HepG2 (cell line): Measurements from ENCODE around the gene ULK3. TPM values are rescaled to one million over a fixed set of nuclear protein-coding genes. Genes with fewer than 3 reads are reported as not detected.

Experiments
- ATAC-seq: fragments of 200-7000 bp; cut with Tn5 transposase; 3 replicates; pipeline ENCODE4 v1.9.1; 2020; ENCODE audit warnings: mild to moderate bottlenecking, moderate library complexity
- BruUV-seq: library from RNA; stranded (reverse); fragments of 400-500 nt; replicated peaks from 2 replicates; lab custom pipeline; 2021; lab: Mats Ljungman, UMichigan
- CTCF ChIA-PET: fragments of 300-600 bp; formaldehyde crosslinking; extraction: SDS; loops from one replicate; lab custom pipeline; 2021; ENCODE audit warnings: low total read pairs, inconsistent platforms, low intra/inter-chr PET ratio; lab: Yijun Ruan, JAX
- POLR2A ChIA-PET: fragments of 350-600 bp; sonication (Branson Sonifier 250); formaldehyde crosslinking; loops from one replicate; lab custom pipeline; 2020; ENCODE audit warnings: antibody characterized with exemption, inconsistent platforms; lab: Yijun Ruan, JAX
- DNase-seq: peaks from one replicate; pipeline ENCODE4 v3.0.0-alpha.2; 2015; ENCODE audit warnings: low spot score
- FAIRE-seq: peaks from 3 replicates; lab custom pipeline; 2011; peaks lifted over from hg19 to GRCh38; lab: Jason Lieb, UNC
- H2AFZ ChIP-seq: one replicate; pipeline ENCODE4 v1.6.1; 2011; ENCODE audit warnings: low read length, inconsistent platforms
- H3K27ac ChIP-seq: fragments of 300-600 bp; 3 replicates; pipeline ENCODE4 v1.8.0; 2011; ENCODE audit warnings: mixed run types, mild to moderate bottlenecking, mixed read lengths, low read length, inconsistent platforms; ENCODE audit not compliant: insufficient read depth; ENCODE audit errors: extremely low read length
- H3K27me3 ChIP-seq, 2 experiments: fragments of 200-600 bp in 1 of 2; 2 replicates in 1 of 2; 3 replicates in 1 of 2; pipeline versions ENCODE4 v1.6.0 to v1.8.0; 2011; ENCODE audit warnings: low read length in 2 of 2, mild to moderate bottlenecking in 2 of 2, moderate library complexity in 2 of 2, inconsistent platforms in 1 of 2; ENCODE audit not compliant: insufficient read depth in 2 of 2, control insufficient read depth in 1 of 2
- H3K36me3 ChIP-seq, 2 experiments: fragments of 200-600 bp in 1 of 2; replicated peaks in 1 of 2; 2 replicates in 1 of 2; 3 replicates in 1 of 2; pipeline versions ENCODE4 v1.5.1 to v1.8.0; 2011; ENCODE audit warnings: low read length in 2 of 2, inconsistent platforms in 1 of 2; ENCODE audit not compliant: insufficient read depth in 2 of 2, control insufficient read depth in 1 of 2
- H3K4me1 ChIP-seq: 2 replicates; pipeline ENCODE4 v1.5.1; 2012; ENCODE audit warnings: low read length, inconsistent platforms; ENCODE audit not compliant: insufficient read depth
- H3K4me2 ChIP-seq: 2 replicates; pipeline ENCODE4 v1.6.0; 2011; ENCODE audit warnings: low read depth, low read length, inconsistent platforms
- H3K4me3 ChIP-seq, 3 experiments: fragments of 200-600 bp in 1 of 3; sonication (generic), shearing (Covaris generic) in 1 of 3; replicated peaks in 1 of 3; 2 replicates each; pipeline ENCODE4 v1.5.1; 2011 to 2016; ENCODE audit warnings: low read length in 3 of 3, inconsistent platforms in 2 of 3, low read depth in 2 of 3, mild to moderate bottlenecking in 2 of 3, control low read depth in 1 of 3, mixed read lengths in 1 of 3; ENCODE audit not compliant: insufficient read depth in 1 of 3
- H3K79me2 ChIP-seq: one replicate; pipeline ENCODE4 v1.6.1; 2011; ENCODE audit warnings: low read length, inconsistent platforms; ENCODE audit not compliant: insufficient read depth
- H3K9ac ChIP-seq: 2 replicates; pipeline ENCODE4 v1.6.0; 2011; ENCODE audit warnings: mild to moderate bottlenecking, low read depth, low read length, inconsistent platforms; ENCODE audit not compliant: insufficient read depth
- H3K9me3 ChIP-seq: 2 replicates; pipeline ENCODE4 v1.5.1; 2012; ENCODE audit warnings: mild to moderate bottlenecking, low read length
- H4K20me1 ChIP-seq: 2 replicates; pipeline ENCODE4 v1.6.0; 2011; ENCODE audit warnings: inconsistent platforms, mild to moderate bottlenecking, low read length, moderate library complexity; ENCODE audit not compliant: insufficient read depth
- MTF1 ChIP-seq: sonication (generic); formaldehyde crosslinking; IDR thresholded peaks from 2 replicates; pipeline ENCODE4 v1.5.0; 2020; ENCODE audit warnings: missing genetic modification reagents
- TP53 ChIP-seq: sonication (generic); formaldehyde crosslinking; conservative IDR thresholded peaks from 2 replicates; pipeline ENCODE4 v1.4.0; 2020; ENCODE audit warnings: missing genetic modification reagents
- ZBTB34 ChIP-seq: sonication (generic); formaldehyde crosslinking; IDR thresholded peaks from 2 replicates; pipeline ENCODE4 v1.8.0; 2022; ENCODE audit warnings: mild to moderate bottlenecking, missing genetic modification reagents
- ZNF768 ChIP-seq: sonication (generic); formaldehyde crosslinking; IDR thresholded peaks from 2 replicates; pipeline ENCODE4 v1.4.0; 2020; ENCODE audit warnings: missing genetic modification reagents
- WGBS: methylation state at CpG from one replicate; pipeline ENCODE4 v1.1.6; 2017; ENCODE audit warnings: low lambda C conversion rate; 5-methylcytosine and 5-hydroxymethylcytosine counted together
- in situ Hi-C: cut with HindIII; loops from 2 replicates; pipeline ENCODE4 v1.10.0; 2017; ENCODE audit warnings: low pct_unique_long_range_greater_than_20kb; ENCODE audit not compliant: extremely low pct_ligation_motif_present
- intact Hi-C: fragments of 100-400 bp; cut with micrococcal nuclease; formaldehyde crosslinking; loops from one replicate; pipeline ENCODE4 v1.10.0; 2022; ENCODE audit not compliant: unreplicated experiment
- polyA plus RNA-seq, 8 experiments: library from polyadenylated mRNA; depleted of rRNA in 3 of 8; stranded (reverse) in 7 of 8; unstranded in 1 of 8; fragments of >200 nt; fragmentation: Illumina TruSeq in 4 of 8; extraction: Trizol in 4 of 8; gene quantifications; 2 replicates each; pipeline versions ENCODE4 v1.2.1 to v1.2.3, GENCODE V29; 2011 to 2016; ENCODE audit warnings: low read depth in 4 of 8, missing spikeins in 1 of 8, mixed read lengths in 1 of 8; ENCODE audit not compliant: insufficient read depth in 1 of 8
- total RNA-seq, 5 experiments: library from RNA; depleted of rRNA; stranded (reverse); fragments of >200 nt; fragmentation: Illumina TruSeq; extraction: Trizol; gene quantifications; 2 replicates each; pipeline ENCODE4 v1.2.3, GENCODE V29; 2016; ENCODE audit warnings: low read depth in 1 of 5
- TF ChIP-seq, protein P1 (sequence below): sonication (generic); formaldehyde crosslinking; IDR thresholded peaks from 2 replicates; pipeline ENCODE4 v1.4.0; 2020; ENCODE audit warnings: missing genetic modification reagents
- TF ChIP-seq, protein P2 (sequence below): conservative IDR thresholded peaks from 2 replicates; pipeline ENCODE4 v1.6.1; 2018; ENCODE audit warnings: missing genetic modification reagents
- TF ChIP-seq, protein P3 (sequence below): sonication (generic); formaldehyde crosslinking; IDR thresholded peaks from 2 replicates; pipeline ENCODE4 v1.5.0; 2020; ENCODE audit warnings: missing genetic modification reagents, mild to moderate bottlenecking, borderline replicate concordance

ULK3 gene
- total and polyA plus RNA-seq, 2 of the 13 experiments (the other 11 are each of a cell fraction or from before 2014, with no cell fraction given): 15.2 to 23.7 TPM

GRCh38 chr15:74857671-74858368, 14.9 kb upstream of the ULK3 start:
- FAIRE-seq (no peak), DNase-seq (no peak), ATAC-seq (no peak)
- H3K79me2 ChIP-seq: peaks cover 12% of the 10 kb centered on the region
- no peaks in the 10 kb centered on the region for H3K9me3 ChIP-seq
- in situ Hi-C loops: no loop called here
- H3K36me3 ChIP-seq: peaks cover 7 to 18% of the 10 kb centered on the region in 2 experiments; a peak in 4 of 5 replicates
- ChIA-PET POLR2A (interaction anchor here (1.0 to 1.1 kb wide), 2 partner anchors 12 to 15 kb away, joined by 3 to 4 read pairs; no protein-coding TSS in a partner anchor), CTCF (no interaction called here)
- peaks cover 20% of the 10 kb centered on the region for H3K4me1 ChIP-seq
- no peaks in the 10 kb centered on the region for H3K27me3 ChIP-seq
- H2AFZ ChIP-seq: no peak overlapping the region
- peak overlapping the region; percentile 14; the same call in 1 of the 2 replicates for H3K4me2 ChIP-seq
- 73% methylated on average over 7 of the region's 9 CpGs for WGBS
- H3K4me3 ChIP-seq: no peak overlapping the region
- H4K20me1 ChIP-seq: 0 out of 2 replicates have a peak, but pooled peaks cover 3% of the 10 kb centered on the region
- intact Hi-C loops: loop anchor here (2.0 kb wide), 1 partner anchor 15 kb away; the partner anchor contains the start of gene ULK3
- no peak overlapping the region for H3K27ac ChIP-seq
- H3K9ac ChIP-seq: no peak overlapping the region
- TSS peak; percentile 20 for BruUV-seq
- TF ChIP-seq, protein P1, sequence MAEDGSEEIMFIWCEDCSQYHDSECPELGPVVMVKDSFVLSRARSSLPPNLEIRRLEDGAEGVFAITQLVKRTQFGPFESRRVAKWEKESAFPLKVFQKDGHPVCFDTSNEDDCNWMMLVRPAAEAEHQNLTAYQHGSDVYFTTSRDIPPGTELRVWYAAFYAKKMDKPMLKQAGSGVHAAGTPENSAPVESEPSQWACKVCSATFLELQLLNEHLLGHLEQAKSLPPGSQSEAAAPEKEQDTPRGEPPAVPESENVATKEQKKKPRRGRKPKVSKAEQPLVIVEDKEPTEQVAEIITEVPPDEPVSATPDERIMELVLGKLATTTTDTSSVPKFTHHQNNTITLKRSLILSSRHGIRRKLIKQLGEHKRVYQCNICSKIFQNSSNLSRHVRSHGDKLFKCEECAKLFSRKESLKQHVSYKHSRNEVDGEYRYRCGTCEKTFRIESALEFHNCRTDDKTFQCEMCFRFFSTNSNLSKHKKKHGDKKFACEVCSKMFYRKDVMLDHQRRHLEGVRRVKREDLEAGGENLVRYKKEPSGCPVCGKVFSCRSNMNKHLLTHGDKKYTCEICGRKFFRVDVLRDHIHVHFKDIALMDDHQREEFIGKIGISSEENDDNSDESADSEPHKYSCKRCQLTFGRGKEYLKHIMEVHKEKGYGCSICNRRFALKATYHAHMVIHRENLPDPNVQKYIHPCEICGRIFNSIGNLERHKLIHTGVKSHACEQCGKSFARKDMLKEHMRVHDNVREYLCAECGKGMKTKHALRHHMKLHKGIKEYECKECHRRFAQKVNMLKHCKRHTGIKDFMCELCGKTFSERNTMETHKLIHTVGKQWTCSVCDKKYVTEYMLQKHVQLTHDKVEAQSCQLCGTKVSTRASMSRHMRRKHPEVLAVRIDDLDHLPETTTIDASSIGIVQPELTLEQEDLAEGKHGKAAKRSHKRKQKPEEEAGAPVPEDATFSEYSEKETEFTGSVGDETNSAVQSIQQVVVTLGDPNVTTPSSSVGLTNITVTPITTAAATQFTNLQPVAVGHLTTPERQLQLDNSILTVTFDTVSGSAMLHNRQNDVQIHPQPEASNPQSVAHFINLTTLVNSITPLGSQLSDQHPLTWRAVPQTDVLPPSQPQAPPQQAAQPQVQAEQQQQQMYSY (CRISPR knock-in tag): no peak
- no peak for TF ChIP-seq MTF1 (CRISPR knock-in tag)
- TF ChIP-seq, protein P2, sequence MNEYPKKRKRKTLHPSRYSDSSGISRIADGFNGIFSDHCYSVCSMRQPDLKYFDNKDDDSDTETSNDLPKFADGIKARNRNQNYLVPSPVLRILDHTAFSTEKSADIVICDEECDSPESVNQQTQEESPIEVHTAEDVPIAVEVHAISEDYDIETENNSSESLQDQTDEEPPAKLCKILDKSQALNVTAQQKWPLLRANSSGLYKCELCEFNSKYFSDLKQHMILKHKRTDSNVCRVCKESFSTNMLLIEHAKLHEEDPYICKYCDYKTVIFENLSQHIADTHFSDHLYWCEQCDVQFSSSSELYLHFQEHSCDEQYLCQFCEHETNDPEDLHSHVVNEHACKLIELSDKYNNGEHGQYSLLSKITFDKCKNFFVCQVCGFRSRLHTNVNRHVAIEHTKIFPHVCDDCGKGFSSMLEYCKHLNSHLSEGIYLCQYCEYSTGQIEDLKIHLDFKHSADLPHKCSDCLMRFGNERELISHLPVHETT (CRISPR knock-in tag): no peak
- no peak for TF ChIP-seq TP53 (CRISPR knock-in tag)
- 0 out of 2 replicates have a peak, but pooled peaks have one; percentile 30 for TF ChIP-seq ZBTB34 (CRISPR knock-in tag)
- no peak for TF ChIP-seq ZNF768 (CRISPR knock-in tag)
- TF ChIP-seq, protein P3, sequence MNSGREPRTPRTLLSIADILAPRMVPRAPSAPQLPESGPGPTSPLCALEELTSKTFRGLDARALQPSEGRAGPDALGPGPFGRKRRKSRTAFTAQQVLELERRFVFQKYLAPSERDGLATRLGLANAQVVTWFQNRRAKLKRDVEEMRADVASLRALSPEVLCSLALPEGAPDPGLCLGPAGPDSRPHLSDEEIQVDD (CRISPR knock-in tag): no peak
